ENCODE measurements around the gene DERA. TPM values are rescaled to one million over a fixed set of nuclear protein-coding genes. Genes with fewer than 3 reads are reported as not detected.

Gene DERA
- total and polyA plus RNA-seq, 2 of the 13 experiments (the other 11 are each of a cell fraction or from before 2014, with no cell fraction given), result 24.0 to 51.3 TPM

DNA sequence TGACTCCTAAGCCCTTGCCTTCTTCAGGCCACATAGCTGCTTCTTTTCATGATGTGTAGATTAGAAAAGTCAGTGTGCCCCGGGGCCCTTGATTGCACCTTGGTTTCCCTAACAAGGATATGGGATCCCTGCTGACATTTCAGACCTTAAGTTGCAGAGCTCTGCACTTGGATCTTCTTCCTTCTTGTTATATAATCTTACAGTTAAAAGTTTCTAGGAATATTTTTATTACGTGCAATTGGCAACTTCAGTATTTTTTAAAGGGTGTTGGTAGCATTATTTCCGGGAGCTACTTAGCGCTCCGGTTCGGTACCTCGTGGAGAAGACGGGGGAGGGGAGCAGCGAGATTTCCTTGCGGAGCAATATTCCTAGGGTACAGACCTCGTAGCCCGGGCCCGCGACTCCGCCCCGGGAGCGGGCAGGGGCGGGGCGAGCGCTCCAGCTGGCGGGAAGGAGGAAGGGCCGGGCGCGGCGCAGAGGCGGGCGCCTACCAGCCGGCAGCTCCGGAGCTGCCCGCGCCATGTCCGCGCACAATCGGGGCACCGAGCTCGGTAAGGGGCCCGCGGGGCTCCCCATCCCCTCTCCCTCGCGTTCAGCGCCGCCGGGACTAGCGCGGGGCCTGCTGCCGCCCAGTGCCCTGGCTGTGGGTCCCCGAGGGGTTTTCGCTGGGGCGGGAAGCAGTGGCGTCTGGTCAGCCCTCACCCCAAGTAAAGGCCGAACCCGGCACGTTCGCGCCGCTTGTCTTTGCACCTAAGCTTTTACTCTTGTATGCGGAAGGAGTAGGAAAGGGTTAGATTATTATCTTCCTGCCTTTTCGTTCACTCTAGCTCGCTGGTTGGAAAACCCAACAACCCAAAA is at the start of gene DERA (continued):
- TF ChIP-seq, protein P1, sequence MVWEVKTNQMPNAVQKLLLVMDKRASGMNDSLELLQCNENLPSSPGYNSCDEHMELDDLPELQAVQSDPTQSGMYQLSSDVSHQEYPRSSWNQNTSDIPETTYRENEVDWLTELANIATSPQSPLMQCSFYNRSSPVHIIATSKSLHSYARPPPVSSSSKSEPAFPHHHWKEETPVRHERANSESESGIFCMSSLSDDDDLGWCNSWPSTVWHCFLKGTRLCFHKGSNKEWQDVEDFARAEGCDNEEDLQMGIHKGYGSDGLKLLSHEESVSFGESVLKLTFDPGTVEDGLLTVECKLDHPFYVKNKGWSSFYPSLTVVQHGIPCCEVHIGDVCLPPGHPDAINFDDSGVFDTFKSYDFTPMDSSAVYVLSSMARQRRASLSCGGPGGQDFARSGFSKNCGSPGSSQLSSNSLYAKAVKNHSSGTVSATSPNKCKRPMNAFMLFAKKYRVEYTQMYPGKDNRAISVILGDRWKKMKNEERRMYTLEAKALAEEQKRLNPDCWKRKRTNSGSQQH (CRISPR knock-in tag; IDR thresholded peaks at IDR 0.05; ENCODE audit: low read depth), result no peak
- TF ChIP-seq, protein P2, sequence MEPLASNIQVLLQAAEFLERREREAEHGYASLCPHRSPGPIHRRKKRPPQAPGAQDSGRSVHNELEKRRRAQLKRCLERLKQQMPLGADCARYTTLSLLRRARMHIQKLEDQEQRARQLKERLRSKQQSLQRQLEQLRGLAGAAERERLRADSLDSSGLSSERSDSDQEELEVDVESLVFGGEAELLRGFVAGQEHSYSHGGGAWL (CRISPR knock-in tag; IDR thresholded peaks at IDR 0.05), result 0 out of 2 replicates have a peak, but pooled peaks have one; percentile 49
- TF ChIP-seq ZNF746 (CRISPR knock-in tag; IDR thresholded peaks at IDR 0.05) (0 out of 2 replicates have a peak, but pooled peaks have one; percentile 59), ZSCAN29 (CRISPR knock-in tag; conservative IDR thresholded peaks at IDR 0.05) (no peak), ZNF776 (CRISPR knock-in tag; IDR thresholded peaks at IDR 0.05) (no peak; the same call in 1 of the 2 replicates), FLYWCH1 (CRISPR knock-in tag; IDR thresholded peaks at IDR 0.05) (0 out of 2 replicates have a peak, but pooled peaks have one; percentile 34), ZNF282 (IDR thresholded peaks at IDR 0.05; ENCODE audit: partially characterized antibody) (no peak), ZSCAN22 (CRISPR knock-in tag; IDR thresholded peaks at IDR 0.05) (no peak), FOXO1 (CRISPR knock-in tag; IDR thresholded peaks at IDR 0.05) (no peak), ZNF552 (CRISPR knock-in tag; IDR thresholded peaks at IDR 0.05; ENCODE audit: borderline replicate concordance) (no peak), PHF20 (CRISPR knock-in tag; IDR thresholded peaks at IDR 0.05) (no peak), ZNF674 (CRISPR knock-in tag; IDR thresholded peaks at IDR 0.05; ENCODE audit: low read depth) (no peak), MBNL3 (CRISPR knock-in tag; conservative IDR thresholded peaks at IDR 0.05) (no peak), RFX5 (IDR thresholded peaks at IDR 0.05; ENCODE audit: low read depth, low read length) (no peak), FOXC1 (CRISPR knock-in tag; IDR thresholded peaks at IDR 0.05; ENCODE audit: borderline replicate concordance) (peak; percentile 57; the same call in 1 of the 2 replicates), FOXK1 (CRISPR knock-in tag; IDR thresholded peaks at IDR 0.05; ENCODE audit: borderline replicate concordance, low read depth) (no peak), ZNF292 (CRISPR knock-in tag; IDR thresholded peaks at IDR 0.05; ENCODE audit: borderline replicate concordance, low read depth) (no peak)
- TF ChIP-seq, protein P3, sequence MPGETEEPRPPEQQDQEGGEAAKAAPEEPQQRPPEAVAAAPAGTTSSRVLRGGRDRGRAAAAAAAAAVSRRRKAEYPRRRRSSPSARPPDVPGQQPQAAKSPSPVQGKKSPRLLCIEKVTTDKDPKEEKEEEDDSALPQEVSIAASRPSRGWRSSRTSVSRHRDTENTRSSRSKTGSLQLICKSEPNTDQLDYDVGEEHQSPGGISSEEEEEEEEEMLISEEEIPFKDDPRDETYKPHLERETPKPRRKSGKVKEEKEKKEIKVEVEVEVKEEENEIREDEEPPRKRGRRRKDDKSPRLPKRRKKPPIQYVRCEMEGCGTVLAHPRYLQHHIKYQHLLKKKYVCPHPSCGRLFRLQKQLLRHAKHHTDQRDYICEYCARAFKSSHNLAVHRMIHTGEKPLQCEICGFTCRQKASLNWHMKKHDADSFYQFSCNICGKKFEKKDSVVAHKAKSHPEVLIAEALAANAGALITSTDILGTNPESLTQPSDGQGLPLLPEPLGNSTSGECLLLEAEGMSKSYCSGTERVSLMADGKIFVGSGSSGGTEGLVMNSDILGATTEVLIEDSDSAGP (CRISPR knock-in tag; IDR thresholded peaks at IDR 0.05; ENCODE audit: borderline replicate concordance), result peak; percentile 72; the same call in 1 of the 2 replicates
- TF ChIP-seq, protein P4, sequence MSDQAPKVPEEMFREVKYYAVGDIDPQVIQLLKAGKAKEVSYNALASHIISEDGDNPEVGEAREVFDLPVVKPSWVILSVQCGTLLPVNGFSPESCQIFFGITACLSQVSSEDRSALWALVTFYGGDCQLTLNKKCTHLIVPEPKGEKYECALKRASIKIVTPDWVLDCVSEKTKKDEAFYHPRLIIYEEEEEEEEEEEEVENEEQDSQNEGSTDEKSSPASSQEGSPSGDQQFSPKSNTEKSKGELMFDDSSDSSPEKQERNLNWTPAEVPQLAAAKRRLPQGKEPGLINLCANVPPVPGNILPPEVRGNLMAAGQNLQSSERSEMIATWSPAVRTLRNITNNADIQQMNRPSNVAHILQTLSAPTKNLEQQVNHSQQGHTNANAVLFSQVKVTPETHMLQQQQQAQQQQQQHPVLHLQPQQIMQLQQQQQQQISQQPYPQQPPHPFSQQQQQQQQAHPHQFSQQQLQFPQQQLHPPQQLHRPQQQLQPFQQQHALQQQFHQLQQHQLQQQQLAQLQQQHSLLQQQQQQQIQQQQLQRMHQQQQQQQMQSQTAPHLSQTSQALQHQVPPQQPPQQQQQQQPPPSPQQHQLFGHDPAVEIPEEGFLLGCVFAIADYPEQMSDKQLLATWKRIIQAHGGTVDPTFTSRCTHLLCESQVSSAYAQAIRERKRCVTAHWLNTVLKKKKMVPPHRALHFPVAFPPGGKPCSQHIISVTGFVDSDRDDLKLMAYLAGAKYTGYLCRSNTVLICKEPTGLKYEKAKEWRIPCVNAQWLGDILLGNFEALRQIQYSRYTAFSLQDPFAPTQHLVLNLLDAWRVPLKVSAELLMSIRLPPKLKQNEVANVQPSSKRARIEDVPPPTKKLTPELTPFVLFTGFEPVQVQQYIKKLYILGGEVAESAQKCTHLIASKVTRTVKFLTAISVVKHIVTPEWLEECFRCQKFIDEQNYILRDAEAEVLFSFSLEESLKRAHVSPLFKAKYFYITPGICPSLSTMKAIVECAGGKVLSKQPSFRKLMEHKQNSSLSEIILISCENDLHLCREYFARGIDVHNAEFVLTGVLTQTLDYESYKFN (CRISPR knock-in tag; conservative IDR thresholded peaks at IDR 0.05), result no peak
- TF ChIP-seq, protein P5, sequence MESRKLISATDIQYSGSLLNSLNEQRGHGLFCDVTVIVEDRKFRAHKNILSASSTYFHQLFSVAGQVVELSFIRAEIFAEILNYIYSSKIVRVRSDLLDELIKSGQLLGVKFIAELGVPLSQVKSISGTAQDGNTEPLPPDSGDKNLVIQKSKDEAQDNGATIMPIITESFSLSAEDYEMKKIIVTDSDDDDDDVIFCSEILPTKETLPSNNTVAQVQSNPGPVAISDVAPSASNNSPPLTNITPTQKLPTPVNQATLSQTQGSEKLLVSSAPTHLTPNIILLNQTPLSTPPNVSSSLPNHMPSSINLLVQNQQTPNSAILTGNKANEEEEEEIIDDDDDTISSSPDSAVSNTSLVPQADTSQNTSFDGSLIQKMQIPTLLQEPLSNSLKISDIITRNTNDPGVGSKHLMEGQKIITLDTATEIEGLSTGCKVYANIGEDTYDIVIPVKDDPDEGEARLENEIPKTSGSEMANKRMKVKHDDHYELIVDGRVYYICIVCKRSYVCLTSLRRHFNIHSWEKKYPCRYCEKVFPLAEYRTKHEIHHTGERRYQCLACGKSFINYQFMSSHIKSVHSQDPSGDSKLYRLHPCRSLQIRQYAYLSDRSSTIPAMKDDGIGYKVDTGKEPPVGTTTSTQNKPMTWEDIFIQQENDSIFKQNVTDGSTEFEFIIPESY (CRISPR knock-in tag; IDR thresholded peaks at IDR 0.05), result no peak

Data from HepG2 (cell line).